Duodenal mucosa (tissue), 2 donors: Measurements from ENCODE around the gene DNMT3B.

ENCODE experiments used
- H3K27ac ChIP-seq: one replicate; pipeline ENCODE4 v1.7.0; 2013; ENCODE audit warnings: low read depth, low read length
- H3K27me3 ChIP-seq, 2 donors: one replicate each; pipeline ENCODE4 v1.7.0; 2013; ENCODE audit warnings: low read length in 2 of 2, control low read depth in 1 of 2; ENCODE audit not compliant: insufficient read depth in 2 of 2, control insufficient read depth in 1 of 2
- H3K36me3 ChIP-seq, 2 donors: one replicate each; pipeline ENCODE4 v1.7.0; 2013; ENCODE audit warnings: low read length in 2 of 2, control low read depth in 1 of 2; ENCODE audit not compliant: insufficient read depth in 2 of 2, control insufficient read depth in 1 of 2
- H3K4me1 ChIP-seq, 2 donors: one replicate each; pipeline ENCODE4 v1.7.0; 2013; ENCODE audit warnings: low read length in 2 of 2, control low read depth in 1 of 2; ENCODE audit not compliant: insufficient read depth in 2 of 2, control insufficient read depth in 1 of 2
- H3K4me3 ChIP-seq, 2 donors: one replicate each; pipeline ENCODE4 v1.7.0; 2013; ENCODE audit warnings: low read length in 2 of 2, low read depth in 1 of 2
- H3K9ac ChIP-seq, 2 donors: one replicate each; pipeline ENCODE4 v1.7.0; 2013; ENCODE audit warnings: low read length in 2 of 2, low read depth in 1 of 2
- H3K9me3 ChIP-seq, 2 donors: one replicate each; pipeline ENCODE4 v1.7.0; 2013; ENCODE audit warnings: low read length in 2 of 2, control low read depth in 1 of 2; ENCODE audit not compliant: control insufficient read depth in 1 of 2

DNMT3B gene

GRCh38 chr20:32779500-32780211, 17.5 kb downstream of the DNMT3B start:
- Histone ChIP-seq H3K27me3 (no peaks in the 10 kb centered on the region), H3K36me3 (no peaks in the 10 kb centered on the region), H3K27ac (no peak overlapping the region), H3K9me3 (no peaks in the 10 kb centered on the region), H3K9ac (no peak overlapping the region), H3K4me3 (no peak overlapping the region), H3K4me1 (no peaks in the 10 kb centered on the region)

DNA sequence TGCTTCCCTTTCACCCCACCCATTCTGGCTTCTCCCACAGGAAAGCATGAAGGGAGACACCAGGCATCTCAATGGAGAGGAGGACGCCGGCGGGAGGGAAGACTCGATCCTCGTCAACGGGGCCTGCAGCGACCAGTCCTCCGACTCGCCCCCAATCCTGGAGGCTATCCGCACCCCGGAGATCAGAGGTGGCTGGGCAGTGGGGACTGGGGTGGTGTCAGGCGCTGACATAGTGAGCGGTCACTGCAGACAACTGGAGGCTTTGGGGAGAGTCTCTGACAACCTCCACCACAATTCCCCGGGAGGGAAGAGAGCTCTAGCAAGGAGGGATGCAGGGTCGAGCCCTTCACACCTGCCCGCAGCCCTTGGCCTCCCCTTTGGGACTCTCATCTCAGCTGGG, 18.1 kb downstream of the DNMT3B start:
- Histone ChIP-seq H3K9me3 (no peaks in the 10 kb centered on the region), H3K4me3 (no peak overlapping the region), H3K27me3 (no peaks in the 10 kb centered on the region)

DNA sequence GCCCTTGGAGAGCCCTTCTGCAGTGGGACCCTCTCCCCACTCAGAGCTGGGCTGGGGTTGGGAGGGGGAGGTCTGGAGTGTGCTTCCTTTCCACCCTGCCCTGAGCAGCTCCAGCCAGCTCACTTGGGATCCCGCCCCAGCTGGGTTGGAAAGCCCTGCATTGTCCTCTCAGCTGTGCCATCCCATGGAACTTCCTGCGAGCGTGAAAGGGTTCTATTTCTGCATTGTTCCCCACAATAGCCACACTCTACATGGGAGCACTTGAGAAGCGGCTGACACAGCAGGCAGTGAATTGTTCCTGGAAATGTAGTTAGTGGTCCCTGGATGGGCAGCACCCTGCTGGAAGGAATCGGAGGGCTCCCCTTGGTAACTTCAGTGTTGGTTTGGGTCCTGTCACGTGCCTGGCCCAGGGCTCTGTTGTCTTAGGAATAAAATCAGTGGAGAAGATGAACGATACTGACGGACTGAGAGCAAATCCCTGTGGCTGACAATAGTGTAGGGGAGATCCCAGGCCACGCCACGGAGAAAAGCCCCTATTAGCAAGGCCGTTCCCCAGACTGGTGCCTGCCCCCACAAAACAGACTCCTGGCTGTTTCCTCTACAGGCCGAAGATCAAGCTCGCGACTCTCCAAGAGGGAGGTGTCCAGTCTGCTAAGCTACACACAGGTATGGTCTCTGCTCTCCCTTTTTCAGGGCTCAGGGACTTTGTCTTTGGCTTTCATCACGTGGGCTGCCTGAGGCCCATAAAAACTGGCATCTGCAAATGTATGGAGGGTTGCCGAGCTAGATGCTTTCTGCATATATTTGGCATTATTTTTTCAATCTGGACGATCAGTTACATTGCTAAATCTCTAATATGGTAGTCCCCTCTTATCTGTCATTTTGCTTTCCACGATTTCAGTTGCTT, 18.8 kb downstream of the DNMT3B start:
- Histone ChIP-seq H3K9ac (no peak overlapping the region), H3K9me3 (no peaks in the 10 kb centered on the region), H3K4me1 (no peaks in the 10 kb centered on the region), H3K4me3 (no peak overlapping the region), H3K36me3 (no peaks in the 10 kb centered on the region), H3K27ac (no peak overlapping the region), H3K27me3 (no peaks in the 10 kb centered on the region)

More for the DNA sequence above, 18.1 kb downstream of the DNMT3B start:
- Histone ChIP-seq H3K27ac (no peak overlapping the region), H3K36me3 (no peaks in the 10 kb centered on the region), H3K4me1 (no peaks in the 10 kb centered on the region), H3K9ac (no peak overlapping the region)

- Histone ChIP-seq H3K4me1 (no peaks in the 10 kb centered on the region), H3K27me3 (no peaks in the 10 kb centered on the region), H3K4me3 (no peak overlapping the region), H3K9me3 (no peaks in the 10 kb centered on the region), H3K9ac (no peak overlapping the region), H3K36me3 (no peaks in the 10 kb centered on the region), H3K27ac (no peak overlapping the region)
Observed at GRCh38 chr20:32784369-32785080, 22.3 kb downstream of the DNMT3B start.

- Histone ChIP-seq H3K27ac (no peak overlapping the region), H3K4me1 (no peaks in the 10 kb centered on the region), H3K9ac (no peak overlapping the region)
Observed at GRCh38 chr20:32786059-32786760, 24.0 kb downstream of the DNMT3B start.

GRCh38 chr20:32787168-32787567, 25.0 kb downstream of the DNMT3B start:
- Histone ChIP-seq H3K27me3 (no peaks in the 10 kb centered on the region), H3K9ac (no peak overlapping the region), H3K9me3 (no peaks in the 10 kb centered on the region), H3K27ac (no peak overlapping the region), H3K4me3 (no peak overlapping the region), H3K36me3 (no peaks in the 10 kb centered on the region), H3K4me1 (no peaks in the 10 kb centered on the region)

More at GRCh38 chr20:32786059-32786760, 24.0 kb downstream of the DNMT3B start:
- no peaks in the 10 kb centered on the region for H3K27me3 ChIP-seq
- no peaks in the 10 kb centered on the region for H3K9me3 ChIP-seq
- H3K36me3 ChIP-seq: no peaks in the 10 kb centered on the region
- no peak overlapping the region for H3K4me3 ChIP-seq

GRCh38 chr20:32789896-32790750, 27.9 kb downstream of the DNMT3B start:
- H3K27me3 ChIP-seq: no peaks in the 10 kb centered on the region
- H3K9me3 ChIP-seq: no peaks in the 10 kb centered on the region
- H3K9ac ChIP-seq: no peak overlapping the region
- H3K4me1 ChIP-seq: no peaks in the 10 kb centered on the region
- no peaks in the 10 kb centered on the region for H3K36me3 ChIP-seq
- H3K27ac ChIP-seq: no peak overlapping the region
- no peak overlapping the region for H3K4me3 ChIP-seq

GRCh38 chr20:32790751-32791057, 28.5 kb downstream of the DNMT3B start:
- H3K27ac ChIP-seq: no peak overlapping the region
- no peaks in the 10 kb centered on the region for H3K9me3 ChIP-seq
- H3K36me3 ChIP-seq: no peaks in the 10 kb centered on the region
- no peak overlapping the region for H3K9ac ChIP-seq
- H3K4me3 ChIP-seq: no peak overlapping the region
- H3K4me1 ChIP-seq: no peaks in the 10 kb centered on the region
- H3K27me3 ChIP-seq: no peaks in the 10 kb centered on the region

DNA sequence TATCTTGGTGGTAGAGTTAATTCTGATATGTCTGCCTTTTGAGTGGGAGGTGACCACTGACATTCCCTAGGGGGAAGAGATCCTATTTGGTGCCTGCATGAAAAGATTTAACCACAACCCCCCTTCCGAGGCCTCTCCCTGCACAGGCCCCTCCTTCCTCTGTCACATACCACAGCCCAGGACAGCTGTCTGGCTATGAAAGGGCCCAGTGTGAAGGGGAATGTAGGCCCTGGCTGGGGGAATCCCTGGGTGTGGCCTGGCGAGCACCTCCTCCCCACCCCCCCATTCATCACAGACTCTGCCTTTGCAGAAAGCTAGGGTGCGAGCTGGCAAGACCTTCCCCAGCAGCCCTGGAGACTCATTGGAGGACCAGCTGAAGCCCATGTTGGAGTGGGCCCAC, 30.1 kb downstream of the DNMT3B start:
- Histone ChIP-seq H3K4me3 (no peak overlapping the region), H3K36me3 (no peaks in the 10 kb centered on the region), H3K27ac (no peak overlapping the region), H3K9me3 (no peaks in the 10 kb centered on the region), H3K27me3 (no peaks in the 10 kb centered on the region), H3K4me1 (no peaks in the 10 kb centered on the region), H3K9ac (no peak overlapping the region)
